NCI-H1694 (cell line): Measurements from ENCODE around the gene POLR1B.
A peak's percentile ranks its signal among the peaks of the same experiment; 100 is the strongest.
"Not testable (repeated sequence)": the region's sequence is repeated elsewhere in the genome, so short reads cannot be mapped to it uniquely, and the experiment has no call there.

Experiments
- DNase-seq: peaks from one replicate; lab custom pipeline; 2025; lab: John Stamatoyannopoulos, UW

Gene POLR1B

DNA sequence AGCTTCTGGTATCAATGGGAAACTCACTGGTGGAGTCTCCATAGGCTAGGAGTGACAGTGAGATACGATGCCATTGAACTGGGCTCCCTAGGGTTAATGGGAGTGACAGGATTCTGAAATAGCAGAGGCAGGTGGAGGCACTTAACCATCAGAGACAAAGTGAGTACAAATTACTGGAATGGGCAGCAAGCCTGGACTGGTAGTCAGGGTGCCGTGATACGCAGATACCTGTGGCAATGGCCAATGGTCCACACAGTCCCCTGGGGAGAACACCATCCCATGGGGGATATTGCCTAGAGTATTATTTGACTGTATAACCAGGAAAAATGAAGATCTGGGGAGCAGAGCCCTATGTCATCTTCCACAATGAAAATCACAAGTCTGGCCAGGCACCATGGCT is 59.5 kb downstream of the POLR1B start:
- DNase-seq = no peak

DNA sequence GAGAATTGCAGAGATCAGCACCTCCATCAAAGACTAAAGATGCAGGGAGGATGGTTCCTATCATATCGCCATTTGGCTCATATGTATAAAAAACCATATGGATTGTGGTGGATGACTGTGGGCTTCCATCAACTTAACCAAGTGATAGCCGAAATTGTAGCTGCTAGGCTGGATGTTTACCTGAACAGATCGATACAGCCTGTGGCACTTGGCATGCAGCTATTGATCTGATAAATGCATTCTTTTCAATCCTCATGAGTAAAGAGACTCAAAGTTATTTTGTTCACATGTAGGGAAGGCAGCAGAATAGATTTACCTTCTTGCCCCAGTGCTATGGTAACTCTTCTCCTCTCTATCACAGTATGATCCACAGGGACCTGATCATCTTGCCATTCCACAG is 60.7 kb downstream of the POLR1B start:
- DNase-seq = no peak

DNA sequence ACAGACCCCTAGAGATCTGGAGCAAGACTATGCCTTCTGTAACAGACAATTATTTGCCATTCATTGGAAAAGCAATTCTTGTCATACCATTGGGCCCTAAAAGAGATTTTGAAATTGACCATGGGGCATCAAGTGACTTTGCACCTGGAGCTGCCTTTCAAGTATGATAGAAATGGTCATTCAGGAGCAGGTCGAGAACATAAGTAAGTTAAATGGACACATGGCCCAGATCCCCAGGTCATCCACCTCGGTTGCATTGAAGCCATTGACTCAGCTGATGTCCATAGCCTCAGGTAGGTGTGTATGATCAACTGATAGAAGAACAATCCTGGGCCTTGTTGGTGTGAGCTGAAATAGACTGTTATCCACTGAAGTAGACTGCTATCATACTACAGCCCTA is 61.5 kb downstream of the POLR1B start:
- DNase-seq = no peak

DNA sequence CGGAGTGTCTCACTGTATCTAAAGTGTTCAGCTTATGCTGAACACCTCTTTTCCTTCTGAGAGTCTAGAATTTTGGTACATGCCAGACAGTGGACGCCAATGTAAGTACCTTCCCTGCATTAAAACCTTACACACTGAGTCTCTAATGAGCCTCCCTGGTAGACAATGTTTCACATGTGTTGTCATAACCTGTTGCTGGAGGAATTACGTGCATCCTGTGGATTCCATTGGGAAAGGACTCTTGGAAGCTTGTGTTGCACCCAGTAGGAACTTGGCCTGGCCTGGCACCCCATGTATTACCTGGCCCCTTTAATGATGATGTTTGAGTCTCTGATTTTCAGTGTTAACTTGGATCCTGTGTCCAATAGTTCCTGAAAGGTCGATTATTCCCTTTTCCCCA is 62.7 kb downstream of the POLR1B start:
- DNase-seq = no peak

DNA sequence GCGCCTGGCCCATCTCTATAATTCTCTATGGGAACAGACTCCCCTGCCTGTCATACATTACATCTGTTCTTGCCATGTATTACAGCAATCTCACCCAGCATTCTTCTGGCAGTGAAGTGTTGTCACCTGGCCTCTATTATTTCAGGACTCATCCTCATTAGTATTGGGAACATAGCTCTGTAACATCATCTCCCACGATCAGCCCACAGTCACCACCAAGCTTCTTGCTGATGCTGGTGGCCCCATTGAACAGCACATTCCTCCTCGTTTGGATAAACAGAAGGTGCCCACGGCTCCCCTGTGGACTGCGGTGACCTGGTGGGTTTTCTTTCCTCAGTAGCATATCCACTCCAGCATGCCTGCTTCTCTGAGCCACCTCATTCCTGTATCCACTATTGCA is 63.7 kb downstream of the POLR1B start:
- DNase-seq = no peak

DNA sequence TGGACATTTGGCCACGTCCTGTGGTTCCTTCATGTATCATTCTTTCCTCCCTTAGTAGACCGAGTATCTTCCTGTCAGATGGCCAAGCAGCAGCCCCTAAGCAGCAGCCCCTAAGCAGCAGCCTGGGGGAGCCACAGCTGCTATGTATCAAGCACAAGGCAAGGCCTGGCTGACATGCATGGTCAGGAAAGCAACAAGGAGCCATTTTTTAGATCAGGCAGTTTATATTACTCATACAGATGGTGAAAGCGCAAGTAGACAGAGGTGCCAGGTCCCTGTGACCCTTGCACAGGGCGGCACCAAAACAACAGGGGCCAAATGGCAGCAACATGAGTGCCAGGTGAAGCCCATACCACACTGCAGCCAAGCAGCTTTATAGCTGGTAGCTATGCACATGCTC is 64.3 kb downstream of the POLR1B start:
- no peak for DNase-seq

DNA sequence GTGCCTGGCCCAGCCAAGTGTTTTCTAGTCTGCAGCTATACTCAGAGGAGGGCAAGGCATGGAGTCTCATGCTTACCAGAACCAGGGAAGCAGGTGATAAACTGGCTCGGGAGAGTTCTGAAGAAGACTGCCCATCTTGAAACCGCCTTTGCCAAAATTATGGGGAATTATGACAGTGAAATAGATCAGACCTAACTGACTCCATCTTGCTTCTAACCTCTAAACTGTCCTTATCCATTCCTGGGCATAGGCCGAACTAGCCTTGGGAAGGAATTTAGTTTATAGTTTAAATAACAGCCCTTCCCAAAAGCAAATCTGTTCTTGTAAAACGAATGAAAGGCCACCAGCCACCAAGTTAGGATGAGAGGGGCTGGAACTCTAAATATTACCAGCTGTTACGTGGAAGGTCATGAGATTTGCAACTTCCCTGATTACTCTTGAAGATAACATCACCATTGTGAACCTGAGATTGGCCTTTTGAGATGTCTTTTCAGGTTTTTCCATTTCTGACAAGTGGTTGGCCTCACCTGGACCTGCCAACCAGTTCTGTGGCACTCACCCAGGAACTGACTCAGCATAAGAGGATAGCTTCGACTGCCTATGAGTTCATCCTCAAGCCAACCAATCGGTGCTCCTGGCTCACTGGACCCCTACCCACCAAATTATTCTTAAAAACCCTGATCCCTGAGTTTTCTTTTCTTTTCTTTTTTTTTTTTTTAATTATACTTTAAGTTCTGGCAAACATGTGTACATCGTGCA is 65.6 kb downstream of the POLR1B start:
- DNase-seq = no peak

DNA sequence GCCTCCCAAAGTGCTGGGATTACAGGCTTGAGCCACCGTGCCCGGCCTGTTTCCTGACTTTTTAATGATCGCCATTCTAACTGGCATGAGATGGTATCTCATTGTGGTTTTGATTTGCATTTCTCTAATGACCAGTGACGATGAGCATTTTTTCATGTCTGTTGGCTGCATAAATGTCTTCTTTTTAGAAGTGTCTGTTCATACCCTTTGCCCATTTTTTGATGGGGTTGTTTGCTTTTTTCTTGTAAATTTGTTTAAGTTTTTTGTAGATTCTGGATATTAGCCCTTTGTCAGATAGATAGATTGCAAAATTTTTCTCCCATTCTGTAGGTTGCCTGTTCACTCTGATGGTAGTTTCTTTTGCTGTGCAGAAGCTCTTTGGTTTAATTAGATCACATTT is 67.1 kb downstream of the POLR1B start:
- not testable (repeated sequence) for DNase-seq

DNA sequence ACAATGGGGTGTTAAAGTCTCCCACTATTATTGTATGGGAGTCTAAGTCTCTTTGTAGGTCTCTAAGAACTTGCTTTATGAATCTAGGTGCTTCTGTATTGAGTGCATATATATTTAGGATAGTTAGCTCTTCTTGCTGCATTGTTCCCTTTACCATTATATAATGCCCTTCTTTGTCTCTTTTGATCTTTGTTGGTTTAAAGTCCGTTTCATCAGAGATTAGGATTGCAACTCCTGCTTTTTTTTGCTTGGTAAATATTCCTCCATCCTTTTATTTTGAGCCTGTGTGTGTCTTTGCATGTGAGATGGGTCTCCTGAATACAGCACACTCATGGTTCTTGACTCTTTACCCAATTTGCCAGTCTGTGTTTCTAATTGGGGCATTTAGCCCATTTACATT is 70.0 kb downstream of the POLR1B start:
- DNase-seq = not testable (repeated sequence)

DNA sequence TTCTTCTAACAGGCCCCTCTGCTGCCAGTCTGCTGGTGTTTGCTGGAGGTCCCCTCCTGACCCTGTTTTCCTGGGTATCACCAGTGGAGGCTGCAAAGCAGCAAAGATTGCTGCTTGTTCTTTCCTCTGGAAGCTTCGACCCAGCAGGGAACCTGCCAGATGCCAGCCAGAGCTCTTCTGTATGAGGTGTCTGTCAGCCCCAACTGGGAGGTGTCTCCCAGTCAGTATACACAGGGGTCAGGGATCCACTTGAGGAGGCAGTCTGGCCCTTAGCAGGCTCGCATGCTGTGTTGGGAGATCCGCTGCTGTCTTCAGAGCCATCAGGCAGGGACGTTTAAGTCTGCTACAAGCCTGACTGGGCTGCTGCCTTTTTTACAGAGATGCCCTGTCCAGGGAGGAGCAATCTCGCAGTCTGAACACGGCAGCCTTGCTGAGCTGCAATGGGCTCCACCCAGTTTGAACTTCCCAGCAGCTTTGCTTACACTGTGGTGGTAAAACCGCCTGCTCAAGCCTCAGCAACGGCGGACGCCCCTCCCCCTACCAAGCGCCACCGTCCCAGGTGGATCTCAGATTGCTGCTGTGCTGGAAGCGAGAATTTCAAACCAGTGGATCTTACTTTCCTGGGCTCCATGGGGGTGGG is 72.1 kb downstream of the POLR1B start:
- no peak for DNase-seq

DNA sequence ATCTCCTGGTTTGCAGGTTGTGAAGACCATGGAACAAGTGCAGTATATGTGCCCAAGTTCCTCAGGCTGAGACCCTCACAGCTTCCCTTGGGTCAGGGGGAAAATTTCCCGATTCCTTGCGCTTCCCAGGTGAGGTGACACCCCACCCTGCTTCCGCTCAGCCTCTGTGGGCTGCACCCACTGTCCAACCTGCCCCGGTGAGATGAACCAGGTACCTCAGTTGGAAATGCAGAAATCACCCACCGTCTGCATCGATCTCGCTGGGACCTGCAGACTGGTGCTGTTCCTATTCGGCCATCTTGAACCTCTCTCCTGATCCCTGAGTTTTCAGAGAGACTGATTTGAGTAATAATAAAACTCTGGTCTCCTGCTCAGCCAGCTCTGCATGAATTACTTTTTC is 72.8 kb downstream of the POLR1B start:
- no peak for DNase-seq

DNA sequence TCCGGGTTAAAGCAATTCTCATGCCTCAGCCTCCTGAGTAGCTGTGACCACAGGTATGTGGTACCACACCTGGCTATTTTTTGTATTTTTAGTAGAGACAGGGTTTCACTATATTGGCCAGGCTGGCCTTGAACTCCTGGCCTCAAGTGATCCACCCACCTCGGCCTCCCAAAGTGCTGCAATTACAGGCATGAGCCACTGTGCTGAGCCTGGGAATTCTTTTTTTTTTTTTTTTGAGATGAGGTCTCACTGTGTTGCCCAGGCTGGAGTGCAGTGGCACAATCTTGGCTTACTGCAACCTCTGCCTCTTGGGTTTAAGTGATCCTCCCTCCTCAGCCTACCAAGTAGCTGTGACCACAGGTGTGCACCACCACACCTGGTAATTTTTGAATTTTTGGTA is 73.5 kb downstream of the POLR1B start:
- not testable (repeated sequence) for DNase-seq

DNA sequence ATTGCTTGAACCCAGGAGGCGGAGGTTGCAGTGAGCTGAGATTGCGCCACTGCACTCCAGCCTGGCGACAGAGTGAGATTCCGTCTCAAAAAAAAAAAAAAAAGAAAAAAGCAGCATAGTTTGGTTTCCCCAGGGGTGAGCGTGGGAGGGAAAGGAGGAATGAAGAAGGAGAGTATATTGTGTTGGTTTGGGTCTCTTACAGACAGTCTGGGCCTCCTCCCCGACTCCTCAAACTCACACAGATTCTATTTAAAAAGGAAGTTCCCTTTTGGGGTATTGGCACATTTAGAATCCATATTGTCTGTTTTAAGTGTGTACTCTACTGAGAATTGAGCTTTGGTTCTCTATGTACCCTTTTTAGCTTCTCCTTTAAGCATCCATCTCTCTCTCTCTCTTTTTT is 76.1 kb downstream of the POLR1B start:
- no peak for DNase-seq

DNA sequence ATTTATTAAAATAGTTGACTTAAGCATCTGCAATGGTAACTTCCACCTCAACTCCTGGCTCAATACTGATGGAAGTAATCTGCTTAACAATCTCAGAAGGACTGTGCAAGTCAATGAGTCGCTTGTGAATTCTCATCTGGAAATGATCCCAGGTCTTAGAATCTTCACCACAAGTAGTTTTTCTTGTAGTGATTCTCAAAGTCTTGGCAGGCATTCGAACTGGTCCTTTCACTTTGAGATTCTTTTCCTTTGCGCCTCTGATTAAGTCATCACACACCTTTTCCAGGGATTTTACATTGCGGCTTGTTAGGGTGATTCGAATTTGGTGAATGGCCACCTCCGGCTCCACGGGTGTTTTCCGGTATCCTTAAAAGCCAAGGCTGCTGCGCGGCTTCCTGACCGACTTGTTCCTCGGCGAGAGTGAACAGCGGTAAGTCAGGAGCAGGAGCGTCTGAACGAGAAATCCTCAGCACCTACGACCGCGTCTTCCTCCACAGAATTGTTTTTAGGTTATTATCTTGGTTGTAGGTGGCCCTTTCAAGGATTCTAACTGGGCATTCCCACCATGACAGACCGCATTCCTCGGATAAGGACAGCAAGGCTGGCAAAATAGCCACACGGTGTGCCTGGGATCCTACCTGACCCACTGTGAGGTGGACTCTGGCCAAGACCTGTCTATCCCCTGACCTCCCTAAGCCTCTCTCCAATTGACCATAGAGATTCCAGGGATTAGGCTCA is 79.7 kb downstream of the POLR1B start:
- no peak for DNase-seq

DNA sequence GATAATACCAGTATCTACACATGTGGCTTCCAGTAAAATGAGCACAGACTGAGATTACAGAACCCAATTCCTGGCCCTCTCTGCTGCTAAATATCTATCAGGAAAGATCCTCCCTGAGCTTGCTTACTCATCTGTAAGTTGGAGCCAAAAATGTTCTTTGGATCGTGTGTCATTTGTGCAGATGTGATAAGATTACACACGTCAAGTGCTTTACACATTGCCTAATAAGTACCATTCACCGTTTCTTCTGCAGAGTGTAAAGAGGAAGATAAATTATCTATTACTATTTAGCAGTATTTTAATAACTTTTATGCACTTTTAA is 80.2 kb downstream of the POLR1B start:
- DNase-seq = no peak

DNA sequence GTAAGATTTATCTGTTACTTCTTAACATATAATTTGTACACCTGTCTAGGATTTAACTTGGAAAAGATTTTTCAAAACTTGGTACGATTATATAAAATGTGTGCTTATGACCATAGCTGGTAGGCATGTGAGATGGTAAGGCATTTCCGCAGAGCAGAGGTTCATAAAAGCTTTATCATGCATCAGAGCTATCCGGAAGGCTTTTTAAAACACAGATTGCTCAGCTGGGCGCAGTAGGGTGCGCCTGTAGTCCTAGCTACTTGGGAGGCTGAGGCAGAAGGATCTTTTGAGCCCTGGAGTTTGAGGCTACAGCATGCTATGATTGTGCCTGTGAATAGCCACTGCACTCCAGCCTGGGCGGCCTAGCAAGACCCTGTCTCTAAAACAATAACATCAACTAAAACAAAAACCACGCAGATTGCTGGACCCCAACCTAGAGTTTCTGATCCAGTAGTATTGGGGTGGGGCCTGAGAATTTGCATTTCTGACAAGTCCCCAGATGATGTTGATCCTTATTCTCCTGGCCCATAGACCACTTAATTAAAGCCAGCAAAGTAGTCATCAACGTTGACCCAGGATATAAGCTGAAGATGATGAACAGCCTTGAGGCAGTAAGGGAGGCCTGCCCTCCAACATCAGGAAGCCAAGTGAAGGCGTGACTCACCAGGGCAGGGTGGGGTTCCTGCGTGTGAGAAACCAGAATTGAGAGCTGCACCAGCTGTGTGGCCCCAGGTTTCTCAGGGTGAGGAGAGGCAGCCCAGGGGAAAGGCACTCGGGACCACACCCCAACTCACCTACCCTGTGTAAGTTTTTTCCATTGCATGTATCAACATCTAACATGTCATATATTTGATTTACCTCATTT is 81.9 kb downstream of the POLR1B start:
- no peak for DNase-seq

DNA sequence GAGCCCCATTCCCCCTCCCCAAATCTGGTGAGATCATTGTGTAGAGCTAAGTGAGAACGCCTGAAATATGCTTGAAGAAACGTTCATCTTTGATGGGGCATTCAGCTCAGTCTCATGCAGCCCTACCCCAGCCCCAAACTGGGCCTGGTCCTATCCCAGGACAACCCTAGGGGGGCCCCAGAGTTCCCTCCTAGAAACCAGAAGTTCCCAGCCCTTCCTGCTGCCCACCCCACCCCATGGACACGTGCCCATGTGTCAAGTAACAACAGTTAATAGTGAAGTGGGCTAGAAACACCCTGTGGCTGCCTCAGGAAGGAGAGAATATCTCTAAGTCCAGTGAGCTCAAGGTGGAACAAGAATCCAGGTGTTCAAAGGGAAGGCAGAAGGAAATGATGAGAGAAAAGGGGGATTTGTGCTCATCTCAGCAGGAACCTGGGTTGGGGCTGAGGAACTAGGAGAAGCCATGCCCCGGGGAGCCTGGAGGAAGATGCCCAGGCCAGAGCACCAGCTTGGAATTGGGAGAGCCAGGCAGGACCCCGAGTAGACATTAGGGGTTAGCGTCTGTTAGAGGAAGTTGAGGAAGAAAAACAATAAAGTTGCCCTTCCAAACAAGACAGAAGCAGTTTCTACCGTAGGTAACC is 83.3 kb downstream of the POLR1B start:
- no peak for DNase-seq

DNA sequence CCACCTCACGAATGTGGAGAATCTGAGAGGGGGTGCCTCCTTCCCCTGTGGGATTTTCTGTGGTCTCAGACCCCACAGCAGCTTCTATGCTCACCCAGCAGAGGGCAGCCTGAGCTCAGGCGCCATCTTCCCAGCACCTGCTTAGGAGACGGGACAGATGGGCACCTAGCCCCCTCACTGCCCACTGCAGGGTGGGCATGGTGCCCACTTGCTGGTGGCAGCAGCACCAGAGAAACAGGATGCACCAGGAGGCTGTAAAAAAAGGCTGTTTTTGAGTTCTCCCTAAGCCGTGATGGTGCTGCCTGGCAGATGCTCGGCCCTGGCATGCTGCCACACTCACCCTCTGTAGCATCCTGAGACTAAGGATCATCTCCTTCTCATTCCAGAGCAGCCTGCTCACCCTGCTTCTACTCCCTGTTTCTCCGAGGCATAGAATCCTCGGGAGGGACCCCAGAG is 84.4 kb downstream of the POLR1B start:
- peak; percentile 97 for DNase-seq
